ENCODE results near the gene RAVER2. TPM values are rescaled to one million over a fixed set of nuclear protein-coding genes. Genes with fewer than 3 reads are reported as not detected.
A peak's percentile ranks its signal among the peaks of the same experiment; 100 is the strongest.

RAVER2 gene
- total RNA-seq, 1 experiment from 2014 or later = 18.0 TPM

DNA sequence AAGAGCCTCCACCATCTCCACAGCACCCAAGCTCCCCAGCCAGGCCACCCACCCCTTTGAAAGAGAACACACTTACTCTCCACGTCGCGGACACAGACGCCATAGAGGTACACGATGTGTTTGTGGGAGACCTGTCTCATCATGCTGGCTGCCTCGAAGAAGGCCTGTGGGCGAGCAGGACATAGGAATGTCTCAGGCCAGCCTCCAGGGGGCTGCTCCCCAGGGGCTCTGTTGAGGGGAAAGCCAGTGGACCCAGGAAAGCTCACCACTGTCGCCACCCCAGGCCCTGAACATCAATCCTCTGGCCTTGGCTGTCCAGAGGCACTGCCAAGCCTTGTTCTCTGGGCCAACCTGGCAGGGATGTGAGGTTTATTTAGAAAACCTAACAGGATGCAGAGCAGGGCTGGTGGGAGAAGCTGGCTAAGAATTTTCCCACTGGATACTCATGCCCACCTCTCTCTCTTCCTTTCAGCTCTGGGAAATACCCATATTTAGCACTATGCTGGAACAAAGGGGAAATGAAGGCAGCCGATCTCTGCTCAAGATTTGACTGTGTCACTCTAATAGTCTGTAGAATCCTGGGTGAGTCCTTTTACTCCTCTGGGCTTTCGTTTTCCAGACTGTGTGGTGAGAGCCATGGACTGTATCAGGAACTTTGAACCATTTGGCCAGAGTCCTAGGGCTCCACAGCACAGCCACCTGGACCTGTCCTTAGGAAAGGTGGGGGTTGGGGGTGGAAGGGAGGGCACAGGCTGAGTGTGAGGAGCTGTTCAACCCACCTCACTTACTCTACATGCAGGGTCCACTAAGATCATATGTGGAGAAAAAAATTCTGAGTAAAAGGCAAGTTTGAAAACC lies 101.9 kb downstream of the RAVER2 start:
- DNase-seq (ENCODE audit: low spot score) = no peak

DNA sequence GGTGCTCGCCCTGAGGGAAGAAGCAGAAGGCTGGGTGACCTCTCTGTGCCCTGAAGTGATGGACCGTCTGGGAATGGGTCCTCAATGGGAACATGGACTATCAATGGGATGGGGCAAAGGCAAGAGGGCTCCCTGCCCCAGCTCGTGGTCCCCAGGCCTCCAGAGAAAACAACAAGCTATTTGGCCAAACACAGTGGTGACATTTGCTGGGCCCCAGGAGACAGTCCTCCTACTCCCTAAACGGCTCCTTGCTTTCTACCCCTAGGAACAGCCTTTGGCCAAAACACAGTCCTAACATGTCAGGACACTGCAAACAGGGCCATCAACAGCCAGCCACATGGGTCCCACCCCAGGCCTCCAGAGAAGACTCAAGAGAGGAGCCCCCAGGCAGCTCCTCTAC lies 102.8 kb downstream of the RAVER2 start:
- DNase-seq (ENCODE audit: low spot score) = no peak

DNA sequence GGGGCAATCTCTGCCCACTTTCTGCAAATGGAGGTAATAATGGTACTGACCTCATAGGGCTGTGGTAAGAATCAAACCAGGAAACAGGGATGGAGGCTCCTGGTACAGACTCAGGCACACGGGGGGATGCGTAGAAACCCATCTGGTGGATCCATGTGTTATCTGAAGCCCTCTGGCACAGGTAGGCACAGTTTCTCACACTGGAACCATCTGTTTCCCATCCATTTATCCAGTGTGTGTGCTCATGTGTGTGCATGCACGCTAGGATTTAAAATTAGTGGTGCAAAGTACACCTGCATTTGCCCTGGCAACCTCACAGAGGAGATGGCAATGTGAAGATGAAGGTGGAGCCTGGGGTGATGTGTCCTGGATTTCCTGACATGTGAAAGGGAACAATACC lies 103.3 kb downstream of the RAVER2 start:
- DNase-seq (ENCODE audit: low spot score) = no peak

- DNase-seq (ENCODE audit: low spot score) = no peak
Observed at GRCh38 chr1:64848803-64849202, 103.9 kb downstream of the RAVER2 start.

DNA sequence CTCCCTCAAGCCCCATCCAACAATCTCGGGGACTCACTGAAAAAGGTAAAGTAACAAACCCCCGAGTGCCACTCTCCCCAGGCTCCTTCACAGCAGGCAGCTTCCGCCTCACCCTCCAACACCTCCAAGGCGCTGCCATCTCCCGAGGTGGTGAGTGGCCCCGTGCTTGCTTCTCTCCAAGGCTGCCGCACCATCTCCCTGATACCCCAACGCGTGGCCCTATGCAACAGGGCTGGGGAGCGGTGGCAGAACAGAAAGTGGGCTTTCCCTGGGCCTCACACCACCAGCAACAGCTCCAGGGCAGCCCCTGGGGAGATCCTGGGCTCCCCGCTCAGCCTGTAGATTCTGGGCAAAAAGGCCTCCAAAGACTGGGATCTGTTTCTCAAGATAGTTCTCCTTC lies 105.1 kb downstream of the RAVER2 start:
- no peak for DNase-seq (ENCODE audit: low spot score)

DNA sequence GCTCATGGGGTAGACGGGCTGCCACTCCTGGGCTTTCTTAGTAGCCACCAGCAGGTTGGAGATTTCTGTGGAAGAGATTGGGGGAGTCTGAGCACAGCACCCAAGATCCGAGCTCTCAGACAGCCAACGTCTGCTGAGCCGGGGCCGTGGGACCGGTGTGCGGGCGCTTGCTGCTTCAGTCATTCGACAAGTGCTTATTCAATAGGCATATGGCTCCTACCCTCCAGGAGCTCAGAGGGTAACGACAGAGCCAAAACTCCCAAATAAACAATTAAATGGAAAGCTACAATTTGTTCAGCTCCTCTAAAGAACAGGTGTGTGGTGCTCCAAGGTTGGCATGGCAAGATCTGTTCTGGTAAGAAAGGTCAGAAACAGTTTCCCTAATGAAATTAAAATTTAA lies 106.0 kb downstream of the RAVER2 start:
- DNase-seq (ENCODE audit: low spot score) = no peak

- no peak for DNase-seq (ENCODE audit: low spot score)
Observed at GRCh38 chr1:64851664-64852063, 106.8 kb downstream of the RAVER2 start.

DNA sequence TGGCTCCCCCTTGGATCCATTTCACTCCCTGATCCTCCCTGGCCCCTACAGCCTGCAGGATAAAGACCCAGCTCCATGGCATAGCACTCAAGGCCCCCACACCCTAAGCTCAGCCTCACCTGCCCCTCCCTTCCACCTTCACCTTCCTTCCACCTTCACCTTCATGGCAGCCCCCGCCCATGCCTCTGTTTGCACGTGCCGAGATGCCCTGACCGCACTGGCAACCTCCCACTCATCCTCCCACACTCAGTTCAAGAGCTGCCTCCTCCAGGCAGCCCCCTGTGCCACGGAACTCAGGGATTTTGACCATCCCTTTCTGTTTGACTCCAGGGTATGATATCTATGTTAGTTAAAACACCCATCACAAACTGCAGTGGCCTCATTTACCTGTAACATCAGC lies 109.8 kb downstream of the RAVER2 start:
- no peak for DNase-seq (ENCODE audit: low spot score)

GRCh38 chr1:64855557-64855956 lies 110.7 kb downstream of the RAVER2 start:
- DNase-seq (ENCODE audit: low spot score) = no peak

GRCh38 chr1:64856553-64856952 lies 111.7 kb downstream of the RAVER2 start:
- DNase-seq (ENCODE audit: low spot score) = no peak

DNA sequence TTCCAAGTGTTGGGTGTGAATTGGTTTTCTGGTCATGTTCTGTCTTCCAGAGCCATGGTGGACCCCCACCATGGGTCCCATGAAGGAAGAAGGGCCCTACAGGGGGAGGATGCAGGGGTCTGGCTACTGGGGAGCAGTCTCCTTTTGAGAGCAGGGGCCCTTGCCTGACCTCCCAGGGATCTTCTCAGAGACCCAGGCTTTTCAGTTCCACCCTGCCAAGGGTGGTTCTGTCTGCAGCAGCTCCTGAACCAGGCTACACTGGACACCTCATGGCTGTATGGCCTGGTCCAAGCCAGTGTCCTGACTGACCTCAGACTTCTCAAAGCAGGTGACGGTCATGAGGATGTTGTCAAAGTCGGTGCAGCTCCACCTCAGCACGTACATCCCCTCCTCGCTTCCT lies 112.5 kb downstream of the RAVER2 start:
- no peak for DNase-seq (ENCODE audit: low spot score)

DNA sequence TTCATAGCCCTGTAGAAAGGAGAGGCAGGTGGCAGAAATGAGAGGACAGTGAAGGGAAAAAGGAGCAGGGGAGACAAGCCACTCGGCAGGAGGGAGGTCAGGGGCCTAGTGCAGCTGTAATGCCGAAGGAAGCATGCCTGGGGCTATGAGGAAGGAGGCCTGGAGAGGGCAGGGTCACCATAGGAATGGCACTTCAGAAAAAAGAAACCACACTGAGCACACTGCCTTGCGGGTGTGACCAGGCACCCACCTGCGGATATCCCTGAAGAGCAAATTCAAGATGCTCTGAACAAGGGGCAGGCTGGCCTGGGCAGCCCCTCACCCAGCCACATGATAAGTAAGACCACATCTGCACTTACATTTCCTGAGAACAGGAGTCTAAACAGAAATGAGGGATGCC lies 116.7 kb downstream of the RAVER2 start:
- peak; percentile 27 for DNase-seq (ENCODE audit: low spot score)

- DNase-seq (ENCODE audit: low spot score) = peak; percentile 36
Observed at GRCh38 chr1:64864018-64864940, 119.4 kb downstream of the RAVER2 start.

- DNase-seq (ENCODE audit: low spot score) = no peak
Observed at GRCh38 chr1:64865105-64865757, 120.4 kb downstream of the RAVER2 start.

DNA sequence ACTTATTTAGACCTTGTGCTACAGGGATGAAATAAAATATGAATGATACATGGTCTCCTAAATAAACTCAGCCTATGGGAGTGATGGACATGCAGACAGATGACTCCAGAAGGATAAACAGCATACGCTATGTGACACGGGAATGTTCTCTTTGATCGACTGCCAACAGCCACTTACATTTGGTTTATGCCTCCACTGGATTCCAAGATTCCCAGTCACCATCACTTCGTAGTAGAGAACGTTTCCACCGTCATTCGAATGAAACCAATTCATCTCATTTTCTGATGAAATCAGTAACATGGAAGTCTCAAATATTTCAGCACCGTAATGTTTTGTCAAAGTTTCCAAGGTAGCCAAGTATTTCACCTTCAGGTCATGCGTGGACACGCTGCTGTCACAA lies 121.8 kb downstream of the RAVER2 start:
- no peak for DNase-seq (ENCODE audit: low spot score)

DNA sequence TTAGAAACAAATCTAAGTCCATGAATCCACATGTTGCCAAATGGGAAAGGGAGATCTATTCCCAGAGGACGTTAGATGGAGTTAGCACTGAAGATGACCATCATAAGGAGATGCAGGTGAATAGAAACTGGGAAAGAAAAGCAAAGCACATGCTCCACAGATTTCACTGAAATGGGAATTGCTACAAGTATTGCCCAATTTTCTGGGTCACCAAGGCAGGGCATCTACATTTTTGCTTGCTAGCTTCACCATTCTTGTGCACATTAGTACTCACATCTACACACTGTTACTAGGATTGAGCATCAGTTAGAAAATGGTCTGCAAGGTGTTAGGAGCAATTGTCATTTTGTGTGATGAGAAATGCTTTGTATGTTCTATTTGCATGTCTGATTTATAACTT lies 122.4 kb downstream of the RAVER2 start:
- no peak for DNase-seq (ENCODE audit: low spot score)

DNA sequence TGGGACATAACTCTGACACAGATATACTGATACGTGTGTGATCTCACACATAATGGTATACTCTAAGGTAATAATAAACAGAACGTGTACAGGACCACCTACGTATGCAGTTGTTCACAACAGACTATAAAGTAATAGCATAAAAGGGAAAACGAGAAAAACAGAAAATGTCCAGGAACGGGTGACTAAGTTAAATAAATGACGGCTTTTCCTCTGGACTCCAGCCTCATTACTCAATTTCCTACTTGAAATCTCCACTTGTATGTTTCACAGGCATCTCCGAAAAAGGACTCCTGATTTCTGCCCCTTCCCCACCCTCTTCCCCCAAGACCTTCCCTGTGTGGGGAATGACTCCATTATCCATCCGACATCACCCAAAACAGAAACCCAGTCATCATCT lies 126.4 kb downstream of the RAVER2 start:
- DNase-seq (ENCODE audit: low spot score) = no peak

DNA sequence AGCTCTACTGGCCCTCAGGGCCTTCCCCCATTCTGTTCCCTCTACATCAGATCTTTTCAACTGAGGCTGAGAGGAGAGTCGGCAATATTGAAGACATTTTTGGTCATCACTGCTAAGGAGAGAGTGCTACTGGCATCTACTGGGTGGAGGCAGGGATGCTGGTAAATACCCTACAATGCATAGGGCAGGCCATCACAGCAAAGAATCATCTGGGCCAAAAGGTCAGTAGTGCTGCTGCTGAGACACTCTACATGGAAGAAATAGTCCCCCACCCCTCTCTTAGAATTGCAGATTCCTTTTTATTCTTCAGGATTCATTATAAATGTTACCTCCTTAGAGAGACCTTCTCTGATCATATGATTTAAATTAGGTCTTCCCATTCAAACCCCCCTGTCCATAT lies 127.2 kb downstream of the RAVER2 start:
- no peak for DNase-seq (ENCODE audit: low spot score)

DNA sequence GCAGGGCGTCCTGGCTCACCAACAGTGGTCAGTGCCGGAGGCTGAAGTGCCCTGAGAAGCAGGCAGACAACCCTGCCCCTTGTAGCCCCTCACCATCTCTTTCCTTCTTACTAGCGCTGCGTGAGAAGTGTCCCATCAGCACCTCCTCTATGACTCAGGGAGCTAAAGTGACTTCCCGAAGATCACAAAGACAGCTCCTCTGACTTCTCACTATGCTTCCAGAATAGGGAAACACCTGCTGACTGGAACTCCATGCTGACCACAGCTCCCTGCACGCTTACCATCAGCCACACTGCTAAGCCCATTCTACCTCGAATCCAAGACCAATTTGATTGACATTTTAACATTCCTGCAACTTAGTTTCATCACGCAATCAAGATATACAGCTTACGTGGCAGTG lies 128.7 kb downstream of the RAVER2 start:
- DNase-seq (ENCODE audit: low spot score) = no peak

- DNase-seq (ENCODE audit: low spot score) = no peak
Observed at GRCh38 chr1:64874666-64875065, 129.8 kb downstream of the RAVER2 start.

- DNase-seq (ENCODE audit: low spot score) = no peak
Observed at GRCh38 chr1:64875101-64875500, 130.2 kb downstream of the RAVER2 start.

DNA sequence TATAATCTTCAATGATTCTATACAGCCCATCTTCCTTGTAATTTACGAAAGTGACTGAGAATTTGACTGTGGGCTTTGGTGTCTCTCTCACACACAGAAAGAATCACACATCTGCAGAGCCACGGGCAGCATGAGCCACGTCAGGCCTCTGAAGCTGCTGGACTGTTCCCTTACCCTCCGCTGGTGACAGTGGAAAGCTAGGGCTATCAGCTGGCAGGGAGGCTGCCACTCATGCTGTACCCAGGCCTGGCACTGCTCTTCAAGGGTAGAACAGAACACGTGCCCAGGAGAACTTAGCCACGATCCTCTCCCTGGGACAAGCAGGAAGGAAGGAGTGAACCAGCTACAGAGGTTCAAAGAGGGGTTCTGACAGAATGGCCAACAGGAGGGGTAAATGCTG lies 130.7 kb downstream of the RAVER2 start:
- DNase-seq (ENCODE audit: low spot score) = no peak

Data from A172 (cell line).